ENCODE measurements around the gene PCSK5. TPM values are rescaled to one million over a fixed set of nuclear protein-coding genes. Genes with fewer than 3 reads are reported as not detected.
"Not testable (repeated sequence)": the region's sequence is repeated elsewhere in the genome, so short reads cannot be mapped to it uniquely, and the experiment has no call there.

The PCSK5 gene
- total and polyA plus RNA-seq, 4 experiments from 2014 or later = 3.4 to 8.4 (median 6.5) TPM

- H3K4me1 Mint-ChIP-seq = peaks cover 8 to 18% (median 12%) of the 10 kb centered on the region in 4 donors
- no peaks in the 10 kb centered on the region for H3K9me3 Mint-ChIP-seq
- H3K27ac Mint-ChIP-seq = no peak overlapping the region
- Histone ChIP-seq H3K27ac (ENCODE audit: low read depth, low read length) (no peak overlapping the region), H3K27me3 (ENCODE audit: insufficient read depth, low read length) (no peaks in the 10 kb centered on the region), H3K4me3 (ENCODE audit: low read length in 2 of 2) (no peak overlapping the region), H3K4me1 (ENCODE audit: insufficient read depth, low read length) (peaks cover 10% of the 10 kb centered on the region), H3K9me3 (ENCODE audit: control insufficient read depth in 1 of 2, low read length in 2 of 2) (no peaks in the 10 kb centered on the region), H3K36me3 (ENCODE audit: insufficient read depth, low read length) (no peaks in the 10 kb centered on the region)
- intact Hi-C loops (cut with micrococcal nuclease) = no loop called here
- H3K27me3 Mint-ChIP-seq = no peaks in the 10 kb centered on the region
- H3K36me3 Mint-ChIP-seq = peaks cover 0 to 3% of the 10 kb centered on the region in 2 donors
- ChIA-PET POLR2A (ENCODE audit: partially characterized antibody) (no interaction called here), CTCF (ENCODE audit: partially characterized antibody) (interaction anchor here (1.1 kb wide), 1 partner anchor 22 kb away, joined by 3 read pairs; no protein-coding TSS in a partner anchor)
- no peak overlapping the region for H3K4me3 Mint-ChIP-seq
- DNase-seq = no peak
Observed at GRCh38 chr9:75958226-75958625, 67.8 kb downstream of the PCSK5 start.

GRCh38 chr9:75960551-75960950, 70.1 kb downstream of the PCSK5 start:
- H3K9me3 ChIP-seq (ENCODE audit: control insufficient read depth in 1 of 2, low read length in 2 of 2) = no peaks in the 10 kb centered on the region
- intact Hi-C loops (cut with micrococcal nuclease) = no loop called here
- H3K9me3 Mint-ChIP-seq = peaks cover 0 to 2% (median 0%) of the 10 kb centered on the region in 8 donors
- no peaks in the 10 kb centered on the region for H3K27me3 Mint-ChIP-seq
- no peak for DNase-seq
- H3K4me3 Mint-ChIP-seq = no peak overlapping the region
- H3K27me3 ChIP-seq (ENCODE audit: insufficient read depth, low read length) = no peaks in the 10 kb centered on the region
- ChIA-PET CTCF (ENCODE audit: partially characterized antibody) (no interaction called here), POLR2A (ENCODE audit: partially characterized antibody) (no interaction called here)
- no peaks in the 10 kb centered on the region for H3K36me3 ChIP-seq (ENCODE audit: insufficient read depth, low read length)
- H3K4me3 ChIP-seq (ENCODE audit: low read length in 2 of 2) = no peak overlapping the region
- peaks cover 10% of the 10 kb centered on the region for H3K4me1 ChIP-seq (ENCODE audit: insufficient read depth, low read length)
- H3K27ac ChIP-seq (ENCODE audit: low read depth, low read length) = no peak overlapping the region
- peaks cover 3 to 6% of the 10 kb centered on the region in 2 donors for H3K36me3 Mint-ChIP-seq
- peaks cover 10 to 19% (median 16%) of the 10 kb centered on the region in 4 donors for H3K4me1 Mint-ChIP-seq
- no peak overlapping the region for H3K27ac Mint-ChIP-seq

- Mint-ChIP-seq H3K4me1 (peaks cover 10 to 19% (median 16%) of the 10 kb centered on the region in 4 donors), H3K27ac (peak overlapping the region in 1 of 7 donors; percentile 69), H3K9me3 (peaks cover 0 to 2% (median 0%) of the 10 kb centered on the region in 8 donors), H3K27me3 (no peaks in the 10 kb centered on the region), H3K4me3 (peak overlapping the region in 2 of 8 donors; percentile 7 to 23), H3K36me3 (peaks cover 3 to 6% of the 10 kb centered on the region in 2 donors)
- ChIA-PET CTCF (ENCODE audit: partially characterized antibody) (no interaction called here), POLR2A (ENCODE audit: partially characterized antibody) (no interaction called here)
- Histone ChIP-seq H3K27me3 (ENCODE audit: insufficient read depth, low read length) (no peaks in the 10 kb centered on the region), H3K36me3 (ENCODE audit: insufficient read depth, low read length) (no peaks in the 10 kb centered on the region), H3K27ac (ENCODE audit: low read depth, low read length) (no peak overlapping the region), H3K9me3 (ENCODE audit: control insufficient read depth in 1 of 2, low read length in 2 of 2) (no peaks in the 10 kb centered on the region), H3K4me1 (ENCODE audit: insufficient read depth, low read length) (peaks cover 10% of the 10 kb centered on the region), H3K4me3 (ENCODE audit: low read length in 2 of 2) (no peak overlapping the region)
- no peak for DNase-seq
- intact Hi-C loops (cut with micrococcal nuclease) = no loop called here
Observed at GRCh38 chr9:75962013-75962661, 71.7 kb downstream of the PCSK5 start.

GRCh38 chr9:75962662-75963036, 72.2 kb downstream of the PCSK5 start:
- H3K27ac ChIP-seq (ENCODE audit: low read depth, low read length) = no peak overlapping the region
- no peak overlapping the region for H3K4me3 ChIP-seq (ENCODE audit: low read length in 2 of 2)
- H3K27me3 ChIP-seq (ENCODE audit: insufficient read depth, low read length) = no peaks in the 10 kb centered on the region
- no peaks in the 10 kb centered on the region for H3K9me3 ChIP-seq (ENCODE audit: control insufficient read depth in 1 of 2, low read length in 2 of 2)
- H3K36me3 ChIP-seq (ENCODE audit: insufficient read depth, low read length) = no peaks in the 10 kb centered on the region
- ChIA-PET CTCF (ENCODE audit: partially characterized antibody) (no interaction called here), POLR2A (ENCODE audit: partially characterized antibody) (no interaction called here)
- Mint-ChIP-seq H3K9me3 (peaks cover 0 to 2% (median 0%) of the 10 kb centered on the region in 8 donors), H3K4me1 (peaks cover 10 to 19% (median 16%) of the 10 kb centered on the region in 4 donors), H3K27ac (no peak overlapping the region), H3K27me3 (no peaks in the 10 kb centered on the region), H3K4me3 (no peak overlapping the region), H3K36me3 (peaks cover 3 to 6% of the 10 kb centered on the region in 2 donors)
- intact Hi-C loops (cut with micrococcal nuclease) = no loop called here
- peaks cover 10% of the 10 kb centered on the region for H3K4me1 ChIP-seq (ENCODE audit: insufficient read depth, low read length)
- DNase-seq = no peak

GRCh38 chr9:75963321-75963720, 72.8 kb downstream of the PCSK5 start:
- H3K9me3 ChIP-seq (ENCODE audit: control insufficient read depth in 1 of 2, low read length in 2 of 2); H3K27ac ChIP-seq (ENCODE audit: low read depth, low read length); H3K36me3 Mint-ChIP-seq; CTCF ChIA-PET (ENCODE audit: partially characterized antibody); H3K4me3 ChIP-seq (ENCODE audit: low read length in 2 of 2); H3K9me3 Mint-ChIP-seq; H3K4me3 Mint-ChIP-seq; H3K27ac Mint-ChIP-seq; H3K27me3 ChIP-seq (ENCODE audit: insufficient read depth, low read length); intact Hi-C loops (cut with micrococcal nuclease); H3K36me3 ChIP-seq (ENCODE audit: insufficient read depth, low read length); POLR2A ChIA-PET (ENCODE audit: partially characterized antibody); DNase-seq; H3K27me3 Mint-ChIP-seq: not testable (repeated sequence)
- H3K4me1 Mint-ChIP-seq = peaks cover 10 to 19% (median 16%) of the 10 kb centered on the region in 4 donors
- peaks cover 10% of the 10 kb centered on the region for H3K4me1 ChIP-seq (ENCODE audit: insufficient read depth, low read length)

- Mint-ChIP-seq H3K36me3 (peaks cover 3 to 6% of the 10 kb centered on the region in 2 donors), H3K27ac (no peak overlapping the region), H3K9me3 (peaks cover 0 to 2% (median 0%) of the 10 kb centered on the region in 8 donors), H3K4me1 (peaks cover 10 to 19% (median 12%) of the 10 kb centered on the region in 4 donors), H3K4me3 (no peak overlapping the region), H3K27me3 (no peaks in the 10 kb centered on the region)
- CTCF ChIA-PET (ENCODE audit: partially characterized antibody) = no interaction called here
- Histone ChIP-seq H3K4me3 (ENCODE audit: low read length in 2 of 2) (no peak overlapping the region), H3K36me3 (ENCODE audit: insufficient read depth, low read length) (no peaks in the 10 kb centered on the region), H3K9me3 (ENCODE audit: control insufficient read depth in 1 of 2, low read length in 2 of 2) (no peaks in the 10 kb centered on the region), H3K27me3 (ENCODE audit: insufficient read depth, low read length) (no peaks in the 10 kb centered on the region), H3K4me1 (ENCODE audit: insufficient read depth, low read length) (peaks cover 10% of the 10 kb centered on the region), H3K27ac (ENCODE audit: low read depth, low read length) (no peak overlapping the region)
- DNase-seq = no peak
- intact Hi-C loops (cut with micrococcal nuclease) = no loop called here
- POLR2A ChIA-PET (ENCODE audit: partially characterized antibody) = no interaction called here
Observed at GRCh38 chr9:75964427-75964826, 74.0 kb downstream of the PCSK5 start.

- Histone ChIP-seq H3K27ac (ENCODE audit: low read depth, low read length) (no peak overlapping the region), H3K27me3 (ENCODE audit: insufficient read depth, low read length) (no peaks in the 10 kb centered on the region), H3K4me3 (ENCODE audit: low read length in 2 of 2) (no peak overlapping the region), H3K9me3 (ENCODE audit: control insufficient read depth in 1 of 2, low read length in 2 of 2) (no peaks in the 10 kb centered on the region), H3K4me1 (ENCODE audit: insufficient read depth, low read length) (peaks cover 10% of the 10 kb centered on the region), H3K36me3 (ENCODE audit: insufficient read depth, low read length) (no peaks in the 10 kb centered on the region)
- Mint-ChIP-seq H3K27ac (no peak overlapping the region), H3K4me3 (peak overlapping the region in 1 of 8 donors; percentile 6), H3K36me3 (peaks cover 3 to 6% of the 10 kb centered on the region in 2 donors), H3K4me1 (peaks cover 9 to 19% (median 11%) of the 10 kb centered on the region in 4 donors), H3K9me3 (peaks cover 0 to 2% (median 0%) of the 10 kb centered on the region in 8 donors), H3K27me3 (no peaks in the 10 kb centered on the region)
- ChIA-PET CTCF (ENCODE audit: partially characterized antibody) (no interaction called here), POLR2A (ENCODE audit: partially characterized antibody) (no interaction called here)
- intact Hi-C loops (cut with micrococcal nuclease) = no loop called here
- DNase-seq = no peak
Observed at GRCh38 chr9:75965231-75965630, 74.8 kb downstream of the PCSK5 start.

Measured in CD4-positive, alpha-beta memory T cell (primary cell).